Stimulated activated CD4-positive, alpha-beta T cell treated with anti-CD3 and anti-CD28 coated beads, TNF-alpha, amount 100 ng/mL, for 1 hour (primary cell): ENCODE results near the gene KIF5C.

ENCODE experiments used
- DNase-seq, 3 donors: peaks; one replicate each; pipeline ENCODE4 v3.0.0-alpha.2; 2020; ENCODE audit warnings: low read depth in 3 of 3, low spot score in 1 of 3

The KIF5C gene

GRCh38 chr2:148887350-148888002 is 12.4 kb downstream of the KIF5C start:
- no peak for DNase-seq

- DNase-seq: no peak
Measured at GRCh38 chr2:148888003-148888501, 13.0 kb downstream of the KIF5C start.

GRCh38 chr2:148888986-148889385 is 14.0 kb downstream of the KIF5C start:
- DNase-seq: no peak

- no peak for DNase-seq
Measured at GRCh38 chr2:148893906-148894305, 18.9 kb downstream of the KIF5C start.

GRCh38 chr2:148896136-148896535 is 21.1 kb downstream of the KIF5C start:
- DNase-seq: no peak

GRCh38 chr2:148899638-148900318 is 24.8 kb downstream of the KIF5C start:
- no peak for DNase-seq

- no peak for DNase-seq
Measured at GRCh38 chr2:148900350-148900837, 25.4 kb downstream of the KIF5C start.

- no peak for DNase-seq
Measured at GRCh38 chr2:148901142-148901541, 26.1 kb downstream of the KIF5C start.

GRCh38 chr2:148902798-148903197 is 27.8 kb downstream of the KIF5C start:
- no peak for DNase-seq

GRCh38 chr2:148903294-148903693 is 28.3 kb downstream of the KIF5C start:
- DNase-seq: no peak

GRCh38 chr2:148903979-148904378 is 29.0 kb downstream of the KIF5C start:
- DNase-seq: no peak

- no peak for DNase-seq
Measured at GRCh38 chr2:148906124-148906523, 31.1 kb downstream of the KIF5C start.

GRCh38 chr2:148907085-148907785 is 32.2 kb downstream of the KIF5C start:
- no peak for DNase-seq

GRCh38 chr2:148909114-148909513 is 34.1 kb downstream of the KIF5C start:
- DNase-seq: no peak

- no peak for DNase-seq
Measured at GRCh38 chr2:148913061-148913460, 38.0 kb downstream of the KIF5C start.

GRCh38 chr2:148913492-148913891 is 38.5 kb downstream of the KIF5C start:
- no peak for DNase-seq

GRCh38 chr2:148914463-148914862 is 39.4 kb downstream of the KIF5C start:
- DNase-seq: no peak

- no peak for DNase-seq
Measured at GRCh38 chr2:148917431-148917830, 42.4 kb downstream of the KIF5C start.

- no peak for DNase-seq
Measured at GRCh38 chr2:148918554-148918953, 43.5 kb downstream of the KIF5C start.

- DNase-seq: no peak
Measured at GRCh38 chr2:148920559-148920958, 45.5 kb downstream of the KIF5C start.

GRCh38 chr2:148922062-148922461 is 47.0 kb downstream of the KIF5C start:
- DNase-seq: no peak
